Fibroblast of lung (primary cell): ENCODE data around the gene CDK9.
"Not testable (repeated sequence)": the region's sequence is repeated elsewhere in the genome, so short reads cannot be mapped to it uniquely, and the experiment has no call there.

ENCODE experiments used
- EZH2 ChIP-seq: IDR thresholded peaks from 2 replicates; pipeline ENCODE4 v1.5.1; 2012; ENCODE audit warnings: low read length, control low read depth, mild to moderate bottlenecking; ENCODE audit errors: missing control alignments
- TF ChIP-seq, protein P1 (sequence below), 2 donors: IDR thresholded peaks in 1 of 2; conservative IDR thresholded peaks in 1 of 2; 1 replicate in 1 of 2; 2 replicates in 1 of 2; pipeline ENCODE4 v1.5.1; 2011 to 2012; ENCODE audit warnings: low read length in 2 of 2, control low read depth in 1 of 2, inconsistent platforms in 1 of 2, low read depth in 1 of 2, mild to moderate bottlenecking in 1 of 2

DNA sequence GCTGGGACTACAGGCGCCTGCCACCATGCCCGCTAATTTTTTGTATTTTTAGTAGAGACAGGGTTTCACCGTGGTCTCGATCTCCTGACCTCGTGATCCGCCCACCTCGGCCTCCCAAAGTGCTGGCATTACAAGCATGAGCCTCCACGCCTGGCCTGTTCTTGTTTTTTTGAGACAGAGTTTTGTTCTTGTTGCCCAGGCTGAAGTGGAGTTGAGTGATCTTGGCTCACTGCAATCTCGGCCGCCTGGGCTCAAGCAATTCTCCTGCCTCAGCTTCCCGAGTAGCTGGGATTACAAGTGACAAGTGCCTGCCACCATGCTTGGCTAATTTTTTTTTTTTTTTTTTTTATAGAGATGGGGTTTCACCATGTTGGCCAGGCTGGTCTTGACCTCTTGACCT lies 29.1 kb upstream of the CDK9 start:
- TF ChIP-seq, protein P1, sequence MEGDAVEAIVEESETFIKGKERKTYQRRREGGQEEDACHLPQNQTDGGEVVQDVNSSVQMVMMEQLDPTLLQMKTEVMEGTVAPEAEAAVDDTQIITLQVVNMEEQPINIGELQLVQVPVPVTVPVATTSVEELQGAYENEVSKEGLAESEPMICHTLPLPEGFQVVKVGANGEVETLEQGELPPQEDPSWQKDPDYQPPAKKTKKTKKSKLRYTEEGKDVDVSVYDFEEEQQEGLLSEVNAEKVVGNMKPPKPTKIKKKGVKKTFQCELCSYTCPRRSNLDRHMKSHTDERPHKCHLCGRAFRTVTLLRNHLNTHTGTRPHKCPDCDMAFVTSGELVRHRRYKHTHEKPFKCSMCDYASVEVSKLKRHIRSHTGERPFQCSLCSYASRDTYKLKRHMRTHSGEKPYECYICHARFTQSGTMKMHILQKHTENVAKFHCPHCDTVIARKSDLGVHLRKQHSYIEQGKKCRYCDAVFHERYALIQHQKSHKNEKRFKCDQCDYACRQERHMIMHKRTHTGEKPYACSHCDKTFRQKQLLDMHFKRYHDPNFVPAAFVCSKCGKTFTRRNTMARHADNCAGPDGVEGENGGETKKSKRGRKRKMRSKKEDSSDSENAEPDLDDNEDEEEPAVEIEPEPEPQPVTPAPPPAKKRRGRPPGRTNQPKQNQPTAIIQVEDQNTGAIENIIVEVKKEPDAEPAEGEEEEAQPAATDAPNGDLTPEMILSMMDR (conservative IDR thresholded peaks at IDR 0.05 in 1 of 2, IDR thresholded peaks at IDR 0.05 in 1 of 2; ENCODE audit: low read depth in 1 of 2, low read length in 2 of 2) = not testable (repeated sequence)
- TF ChIP-seq EZH2 = not testable (repeated sequence)
